Measurements from ENCODE around the gene DNAJC25. TPM values are rescaled to one million over a fixed set of nuclear protein-coding genes. Genes with fewer than 3 reads are reported as not detected.

Gene DNAJC25
- total and polyA plus RNA-seq, 2 of the 8 experiments (the other 6 are each of a cell fraction or from before 2014, with no cell fraction given) = 2.7 to 6.2 TPM

DNA sequence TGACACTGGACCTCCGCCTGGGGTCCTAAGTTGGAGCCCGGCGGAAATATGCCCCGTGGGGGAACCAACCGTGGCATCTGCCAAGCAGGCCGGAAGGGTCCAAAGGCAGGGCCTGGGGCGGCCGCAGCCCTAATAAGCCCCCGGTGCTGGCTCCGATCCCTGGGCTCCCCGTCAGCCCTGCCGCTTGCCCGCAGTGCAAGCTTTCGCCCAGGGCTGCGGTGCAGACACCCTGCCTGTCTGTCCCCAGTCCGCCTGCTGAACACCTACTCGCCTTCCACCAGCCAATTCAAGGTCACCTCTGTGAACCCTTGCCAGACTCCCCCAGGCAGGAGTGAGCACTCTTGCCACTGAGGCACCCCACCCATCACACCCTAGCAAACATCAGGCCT, 31.2 kb upstream of the DNAJC25 start:
- no peak overlapping the region for H4K8ac ChIP-seq (ENCODE audit: extremely low read depth, insufficient read depth, low read length)
- no peak overlapping the region for H3K14ac ChIP-seq (ENCODE audit: insufficient read length)
- peak overlapping the region; percentile 84 to 95 for H3K4me2 ChIP-seq (ENCODE audit: insufficient read depth in 1 of 2, low read depth in 2 of 2, low read length in 2 of 2)
- CTCF ChIA-PET (ENCODE audit: partially characterized antibody) = interaction anchor here (1.0 to 3.1 kb wide), 7 partner anchors 11 to 475 kb away, joined by 3 to 42 read pairs (median 4); no protein-coding TSS in a partner anchor
- H2AK5ac ChIP-seq (ENCODE audit: low read depth, low read length) = no peak overlapping the region
- H3K56ac ChIP-seq (replicated peaks; ENCODE audit: insufficient read length, low read depth, low read length) = no peak overlapping the region
- 0 out of 2 replicates have a peak overlapping the region, but pooled peaks have one; percentile 43 for H2BK20ac ChIP-seq (ENCODE audit: low read length)
- H3K27me3 ChIP-seq (replicated peaks in 1 of 4; ENCODE audit: control insufficient read depth in 3 of 4, extremely low read depth in 1 of 4, insufficient read depth in 3 of 4, low read length in 3 of 4) = peaks cover 0 to 7% (median 5%) of the 10 kb centered on the region in 4 experiments; a peak in 2 of 7 replicates
- FAIRE-seq (no peak), DNase-seq (ENCODE audit: low read depth in 1 of 2, low spot score in 2 of 2) (no peak)
- peaks cover 0 to 12% (median 5%) of the 10 kb centered on the region in 4 experiments; a peak in 4 of 8 replicates for H3K36me3 ChIP-seq (ENCODE audit: control insufficient read depth in 2 of 4, insufficient read depth in 4 of 4, low read length in 3 of 4)
- no peaks in the 10 kb centered on the region for H3K79me2 ChIP-seq (ENCODE audit: control insufficient read depth in 1 of 2, insufficient read depth in 2 of 2, low read length in 2 of 2)
- peaks cover 17% of the 10 kb centered on the region for H3K23me2 ChIP-seq (ENCODE audit: low read depth, low read length)
- H3K9ac ChIP-seq (replicated peaks in 1 of 4; ENCODE audit: extremely low read depth in 1 of 4, low read depth in 3 of 4, low read length in 3 of 4) = no peak overlapping the region; a peak in 1 of 7 replicates
- H3K18ac ChIP-seq (ENCODE audit: extremely low read depth, low read length) = 0 out of 2 replicates have a peak overlapping the region, but pooled peaks have one; percentile 41
- no peak overlapping the region for H3K4ac ChIP-seq (replicated peaks; ENCODE audit: insufficient read length, low read depth, low read length)
- H4K91ac ChIP-seq (replicated peaks; ENCODE audit: insufficient read length, low read length) = no peak overlapping the region
- H2BK120ac ChIP-seq (replicated peaks; ENCODE audit: low read depth, low read length) = no peak overlapping the region
- peak overlapping the region; percentile 42 to 99 (median 80) for H3K4me3 ChIP-seq (ENCODE audit: extremely low read depth in 1 of 4, insufficient read depth in 2 of 4, low read depth in 3 of 4, low read length in 4 of 4)
- no peaks in the 10 kb centered on the region for H3K9me3 ChIP-seq (ENCODE audit: insufficient read depth in 2 of 2, low read depth in 1 of 2, low read length in 1 of 2)
- H2BK12ac ChIP-seq (ENCODE audit: low read depth, low read length) = no peak overlapping the region; the same call in 1 of the 2 replicates
- 0 out of 2 replicates have a peak overlapping the region, but pooled peaks have one; percentile 65 for H2BK15ac ChIP-seq (ENCODE audit: low read length)
- H3K4me1 ChIP-seq (replicated peaks in 1 of 4; ENCODE audit: control insufficient read depth in 3 of 4, insufficient read depth in 4 of 4, low read length in 3 of 4) = no peaks in the 10 kb centered on the region
- H3K79me1 ChIP-seq (ENCODE audit: low read depth, low read length) = no peaks in the 10 kb centered on the region
- no peak overlapping the region for H3K23ac ChIP-seq (ENCODE audit: insufficient read length)
- H4K5ac ChIP-seq (ENCODE audit: insufficient read length, low read depth, low read length) = no peak overlapping the region
- POLR2A ChIA-PET (ENCODE audit: partially characterized antibody) = interaction anchor here (0.6 to 3.7 kb wide), 10 partner anchors 11 to 117 kb away, joined by 3 to 27 read pairs (median 4); partner anchors contain the start of genes DNAJC25 and ZNF483
- H3K27ac ChIP-seq (ENCODE audit: low read depth, low read length) = no peak overlapping the region
- H2AFZ ChIP-seq (ENCODE audit: low read length) = peak overlapping the region; percentile 68; the same call in 1 of the 2 replicates
- H4K20me1 ChIP-seq (replicated peaks in 1 of 2; ENCODE audit: control insufficient read depth in 1 of 2, insufficient read depth in 2 of 2, low read length in 2 of 2) = no peaks in the 10 kb centered on the region
- H2BK5ac ChIP-seq (ENCODE audit: low read depth, low read length) = no peak overlapping the region
- TF ChIP-seq TBP (IDR thresholded peaks at IDR 0.05; ENCODE audit: low read depth, low read length) (no peak), NRF1 (IDR thresholded peaks at IDR 0.05; ENCODE audit: low read depth, low read length) (no peak), TCF12 (IDR thresholded peaks at IDR 0.05; ENCODE audit: low read depth, low read length) (no peak), RFX5 (IDR thresholded peaks at IDR 0.05; ENCODE audit: borderline replicate concordance, low read depth, low read length) (no peak), BACH1 (IDR thresholded peaks at IDR 0.05; ENCODE audit: low read length) (no peak), RNF2 (IDR thresholded peaks at IDR 0.05; ENCODE audit: borderline replicate concordance, low read depth, low read length, missing control alignments, poor library complexity, severe bottlenecking) (no peak)
- TF ChIP-seq, protein P1, sequence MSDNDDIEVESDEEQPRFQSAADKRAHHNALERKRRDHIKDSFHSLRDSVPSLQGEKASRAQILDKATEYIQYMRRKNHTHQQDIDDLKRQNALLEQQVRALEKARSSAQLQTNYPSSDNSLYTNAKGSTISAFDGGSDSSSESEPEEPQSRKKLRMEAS (IDR thresholded peaks at IDR 0.05) = no peak
- TF ChIP-seq, protein P2, sequence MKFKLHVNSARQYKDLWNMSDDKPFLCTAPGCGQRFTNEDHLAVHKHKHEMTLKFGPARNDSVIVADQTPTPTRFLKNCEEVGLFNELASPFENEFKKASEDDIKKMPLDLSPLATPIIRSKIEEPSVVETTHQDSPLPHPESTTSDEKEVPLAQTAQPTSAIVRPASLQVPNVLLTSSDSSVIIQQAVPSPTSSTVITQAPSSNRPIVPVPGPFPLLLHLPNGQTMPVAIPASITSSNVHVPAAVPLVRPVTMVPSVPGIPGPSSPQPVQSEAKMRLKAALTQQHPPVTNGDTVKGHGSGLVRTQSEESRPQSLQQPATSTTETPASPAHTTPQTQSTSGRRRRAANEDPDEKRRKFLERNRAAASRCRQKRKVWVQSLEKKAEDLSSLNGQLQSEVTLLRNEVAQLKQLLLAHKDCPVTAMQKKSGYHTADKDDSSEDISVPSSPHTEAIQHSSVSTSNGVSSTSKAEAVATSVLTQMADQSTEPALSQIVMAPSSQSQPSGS (IDR thresholded peaks at IDR 0.05; ENCODE audit: low read length) = no peak
- WGBS, 2 experiments (ENCODE audit: extremely low coverage in 1 of 2, insufficient coverage in 1 of 2, insufficient read length in 1 of 2, insufficient replicate concordance in 2 of 2, low coverage in 1 of 2, low lambda C conversion rate in 2 of 2, missing lambda C conversion rate in 1 of 2) = 31% methylated on average over 15 of the region's 17 CpGs; no CpG with 5 or more reads in 1 of the 2 experiments
